Loucy (cell line): ENCODE data around the gene FMNL2.

Source experiments
- CTCF ChIP-seq: fragments of 200-600 bp; sonication (generic); conservative IDR thresholded peaks from 2 replicates; pipeline ENCODE4 v1.5.1; 2014; ENCODE audit warnings: mild to moderate bottlenecking, antibody characterized with exemption, low read length
- EZH2phosphoT487 ChIP-seq: fragments of 200-600 bp; IDR thresholded peaks from 2 replicates; pipeline ENCODE4 v1.6.1; 2018; ENCODE audit warnings: antibody characterized with exemption, mild to moderate bottlenecking, moderate library complexity, borderline replicate concordance

- TF ChIP-seq CTCF (no peak), EZH2phosphoT487 (no peak)
Measured at GRCh38 chr2:152553518-152553917, 218.5 kb downstream of the FMNL2 start.
